ENCODE measurements around the gene ATP6V1B1.

The ATP6V1B1 gene

DNA sequence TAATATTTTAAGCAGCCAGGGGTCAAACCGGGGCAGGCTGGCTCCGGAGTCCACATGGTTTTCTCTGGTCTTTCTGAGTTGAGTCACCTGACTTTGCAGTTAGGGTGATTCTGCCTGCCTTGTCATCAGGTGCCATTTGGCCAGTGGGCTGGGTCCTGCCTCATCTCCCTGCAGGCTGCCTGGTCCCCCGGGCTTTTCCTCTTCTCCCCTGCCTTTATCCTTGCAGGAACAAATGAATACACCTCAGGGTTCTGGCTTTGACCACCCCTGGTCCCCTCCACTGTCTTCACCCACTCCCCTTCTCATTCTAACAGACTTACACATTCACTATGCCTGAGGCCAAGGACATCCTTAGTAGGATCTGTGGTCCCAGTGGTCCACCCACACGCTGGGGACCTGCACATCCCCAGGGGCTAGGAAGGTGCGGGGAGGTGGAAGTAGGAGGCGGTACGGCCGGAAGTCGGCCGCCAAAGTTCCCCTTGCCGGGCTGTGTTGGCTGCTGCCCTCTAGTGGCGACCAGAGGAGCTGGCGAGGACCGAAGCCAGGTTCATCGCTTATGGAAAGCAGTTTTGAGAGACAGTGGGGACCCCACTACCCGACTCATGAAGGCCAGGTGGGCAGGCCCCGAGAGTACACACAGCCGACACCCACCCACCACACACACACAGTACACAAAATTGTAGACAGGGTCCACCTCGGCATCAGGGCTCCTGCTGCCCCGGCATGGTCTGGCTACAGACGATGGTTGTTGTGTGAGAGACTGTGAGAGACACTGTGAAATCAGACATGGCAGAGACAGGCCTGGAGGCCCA, 65.3 kb downstream of the ATP6V1B1 start:
- CTCF ChIA-PET = interaction anchor here (0.6 to 2.9 kb wide), 29 partner anchors 8 to 699 kb away, joined by 3 to 19 read pairs (median 4); partner anchors contain the start of genes ANKRD53, FAM136A and NAGK
- H3K4me3 ChIP-seq (ENCODE audit: low read depth, low read length) = peak overlapping the region; percentile 45
- POLR2A ChIA-PET = interaction anchor here (0.5 to 1.6 kb wide), 2 partner anchors 16 to 67 kb away, joined by 3 to 9 read pairs; partner anchors contain the start of gene NAGK
- no peak for DNase-seq (ENCODE audit: low read depth, low spot score)
- TF ChIP-seq, protein P1, sequence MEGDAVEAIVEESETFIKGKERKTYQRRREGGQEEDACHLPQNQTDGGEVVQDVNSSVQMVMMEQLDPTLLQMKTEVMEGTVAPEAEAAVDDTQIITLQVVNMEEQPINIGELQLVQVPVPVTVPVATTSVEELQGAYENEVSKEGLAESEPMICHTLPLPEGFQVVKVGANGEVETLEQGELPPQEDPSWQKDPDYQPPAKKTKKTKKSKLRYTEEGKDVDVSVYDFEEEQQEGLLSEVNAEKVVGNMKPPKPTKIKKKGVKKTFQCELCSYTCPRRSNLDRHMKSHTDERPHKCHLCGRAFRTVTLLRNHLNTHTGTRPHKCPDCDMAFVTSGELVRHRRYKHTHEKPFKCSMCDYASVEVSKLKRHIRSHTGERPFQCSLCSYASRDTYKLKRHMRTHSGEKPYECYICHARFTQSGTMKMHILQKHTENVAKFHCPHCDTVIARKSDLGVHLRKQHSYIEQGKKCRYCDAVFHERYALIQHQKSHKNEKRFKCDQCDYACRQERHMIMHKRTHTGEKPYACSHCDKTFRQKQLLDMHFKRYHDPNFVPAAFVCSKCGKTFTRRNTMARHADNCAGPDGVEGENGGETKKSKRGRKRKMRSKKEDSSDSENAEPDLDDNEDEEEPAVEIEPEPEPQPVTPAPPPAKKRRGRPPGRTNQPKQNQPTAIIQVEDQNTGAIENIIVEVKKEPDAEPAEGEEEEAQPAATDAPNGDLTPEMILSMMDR (IDR thresholded peaks at IDR 0.05; ENCODE audit: insufficient read depth, low read length, missing control alignments) = peak; percentile 94

DNA sequence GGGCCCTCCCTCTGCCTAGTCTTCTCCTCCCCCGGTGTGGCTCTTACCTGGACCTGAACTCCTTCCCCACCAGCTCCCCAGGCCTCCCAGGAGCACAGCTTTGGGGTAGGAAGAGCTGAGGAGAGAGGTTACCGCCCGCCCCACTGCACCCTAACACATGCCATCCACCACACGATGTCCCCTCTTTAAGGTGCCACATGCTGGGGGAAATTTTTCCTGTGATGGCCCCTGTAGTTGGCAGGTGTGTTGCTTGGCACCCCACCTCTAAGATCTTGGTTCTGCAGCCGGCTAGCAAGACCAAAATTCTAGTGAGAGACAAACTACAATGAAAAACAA, 65.9 kb downstream of the ATP6V1B1 start:
- TF ChIP-seq, protein P1 (IDR thresholded peaks at IDR 0.05; ENCODE audit: insufficient read depth, low read length, missing control alignments) = no peak
- ChIA-PET CTCF (interaction anchor here (0.6 to 2.9 kb wide), 31 partner anchors 9 to 708 kb away, joined by 3 to 19 read pairs (median 4); partner anchors contain the start of genes FAM136A, NAGK and SNRPG), POLR2A (interaction anchor here (0.5 to 1.6 kb wide), 2 partner anchors 17 to 67 kb away, joined by 3 to 9 read pairs; partner anchors contain the start of gene NAGK)
- H3K4me3 ChIP-seq (ENCODE audit: low read depth, low read length) = no peak overlapping the region
- no peak for DNase-seq (ENCODE audit: low read depth, low spot score)

DNA sequence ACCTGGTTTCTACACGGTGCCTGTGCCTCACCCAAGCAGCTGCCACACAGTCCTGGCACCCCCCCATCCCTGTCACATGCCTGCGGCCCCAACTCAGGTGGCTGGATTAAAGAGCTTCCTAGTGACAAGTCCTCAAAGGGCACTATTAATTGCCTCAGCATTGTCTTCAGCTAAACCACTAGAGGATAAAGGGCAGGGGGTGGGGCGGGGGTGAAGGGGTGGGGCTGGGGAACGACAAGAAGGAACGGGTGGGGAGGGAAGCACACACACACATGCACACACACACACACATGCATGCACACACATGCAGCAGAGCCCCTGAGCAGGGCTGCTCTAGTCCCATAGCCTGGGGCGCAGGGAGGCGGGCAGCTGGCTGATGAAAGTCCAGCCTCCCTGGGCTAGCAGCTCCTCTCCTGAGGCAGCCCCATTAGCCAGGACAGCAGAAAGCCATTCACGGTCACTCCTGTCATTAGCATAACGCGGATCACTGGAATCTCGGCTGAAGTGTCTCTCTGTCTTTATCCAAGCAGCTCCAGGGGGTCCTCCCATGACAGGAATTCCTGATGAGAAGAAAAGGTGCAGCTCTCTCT, 66.4 kb downstream of the ATP6V1B1 start:
- no peak for DNase-seq (ENCODE audit: low read depth, low spot score)
- H3K4me3 ChIP-seq (ENCODE audit: low read depth, low read length) = no peak overlapping the region
- TF ChIP-seq, protein P1 (IDR thresholded peaks at IDR 0.05; ENCODE audit: insufficient read depth, low read length, missing control alignments) = no peak
- CTCF ChIA-PET = interaction anchor here (0.7 to 2.9 kb wide), 24 partner anchors 9 to 708 kb away, joined by 3 to 19 read pairs (median 4); partner anchors contain the start of genes NAGK and SNRPG
- POLR2A ChIA-PET = interaction anchor here (1.6 kb wide), 1 partner anchor 66 kb away, joined by 9 read pairs; the partner anchor contains the start of gene NAGK

DNA sequence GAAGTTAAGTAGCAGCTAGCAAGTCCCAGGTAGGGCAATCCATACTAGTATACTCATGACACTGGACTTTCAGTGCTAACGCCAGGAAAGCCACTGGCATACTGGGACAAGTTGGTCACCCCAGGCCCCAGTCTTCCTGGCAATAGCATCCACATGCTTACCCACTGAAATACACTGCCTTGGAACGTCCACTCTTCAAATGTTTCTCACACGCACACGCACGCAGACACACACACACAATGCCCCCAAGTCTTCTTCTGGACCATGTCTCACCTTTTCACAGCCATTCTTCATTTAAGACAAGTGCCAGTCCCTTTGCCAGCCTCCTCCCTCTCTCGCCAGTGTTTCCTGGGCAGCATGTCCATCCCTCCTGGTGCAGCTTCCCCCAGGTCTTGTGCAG, 67.7 kb downstream of the ATP6V1B1 start:
- ChIA-PET POLR2A (no interaction called here), CTCF (interaction anchor here (2.4 to 2.9 kb wide), 3 partner anchors 10 to 132 kb away, joined by 12 to 19 read pairs (median 15); no protein-coding TSS in a partner anchor)
- no peak overlapping the region for H3K4me3 ChIP-seq (ENCODE audit: low read depth, low read length)
- TF ChIP-seq, protein P1 (IDR thresholded peaks at IDR 0.05; ENCODE audit: insufficient read depth, low read length, missing control alignments) = no peak
- DNase-seq (ENCODE audit: low read depth, low spot score) = no peak

DNA sequence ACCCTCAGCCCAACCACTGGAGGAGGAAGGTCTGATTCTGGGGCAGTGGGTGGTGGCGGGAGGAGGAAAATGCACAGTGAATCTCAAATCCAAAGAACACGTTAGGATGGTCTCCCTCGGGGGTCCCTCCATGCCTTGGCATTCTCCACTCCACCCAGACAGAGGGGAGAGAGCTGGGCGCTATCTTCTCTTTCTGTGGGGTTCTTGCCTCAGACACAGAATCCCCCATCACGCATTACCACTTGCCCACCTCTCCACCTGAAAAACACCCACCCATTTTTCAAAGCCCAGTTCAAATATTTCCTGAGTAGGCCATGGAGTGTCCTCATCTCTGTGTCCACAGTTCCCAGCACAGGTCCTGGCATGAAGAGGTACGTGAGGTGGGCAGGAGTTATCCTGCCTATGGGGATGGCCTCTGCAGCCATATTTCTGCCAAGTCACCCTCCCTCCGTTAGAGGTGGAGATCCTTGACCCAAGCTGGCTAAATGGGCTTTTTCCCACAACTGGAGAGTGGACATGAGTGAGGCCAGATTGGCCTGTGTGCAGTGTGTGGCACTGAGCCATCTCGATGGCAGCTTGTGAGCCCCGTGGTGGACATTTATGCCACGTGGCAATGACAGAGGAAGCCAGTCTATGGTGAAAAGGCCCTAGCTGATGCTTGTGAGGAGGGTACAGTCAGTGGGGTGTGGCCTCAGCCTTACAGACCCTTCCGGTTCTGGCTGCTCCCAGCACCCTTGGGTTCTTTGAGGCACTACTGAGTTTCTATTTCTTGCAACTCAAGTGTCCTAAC, 68.5 kb downstream of the ATP6V1B1 start:
- H3K4me3 ChIP-seq (ENCODE audit: low read depth, low read length) = no peak overlapping the region
- no peak for DNase-seq (ENCODE audit: low read depth, low spot score)
- ChIA-PET CTCF (no interaction called here), POLR2A (no interaction called here)
- TF ChIP-seq, protein P1 (IDR thresholded peaks at IDR 0.05; ENCODE audit: insufficient read depth, low read length, missing control alignments) = no peak

Data from AG04449 (cell line).